ENCODE results near the gene SPAG17. TPM values are rescaled to one million over a fixed set of nuclear protein-coding genes. Genes with fewer than 3 reads are reported as not detected.

SPAG17 gene
- polyA plus RNA-seq, 1 of the 3 experiments (the other 2 are of a cell fraction) = not detected

- H3K9me3 ChIP-seq = no peaks in the 10 kb centered on the region
- H3K36me3 ChIP-seq (replicated peaks in 1 of 2; ENCODE audit: control insufficient read depth in 1 of 2, insufficient read depth in 2 of 2, low read length in 1 of 2) = no peaks in the 10 kb centered on the region
- no peak overlapping the region for H2AFZ ChIP-seq (ENCODE audit: low read depth)
- H4K20me1 ChIP-seq (ENCODE audit: insufficient read depth) = no peaks in the 10 kb centered on the region
- ChIA-PET CTCF (no interaction called here), POLR2A (no interaction called here)
- H3K79me2 ChIP-seq (ENCODE audit: insufficient read depth) = no peaks in the 10 kb centered on the region
- DNase-seq = no peak
- no peak overlapping the region for H3K4me2 ChIP-seq
- no peak overlapping the region for H3K4me3 ChIP-seq (ENCODE audit: low read depth in 2 of 2, low read length in 1 of 2)
- H3F3A ChIP-seq (replicated peaks; ENCODE audit: insufficient read depth) = no peaks in the 10 kb centered on the region
- peak overlapping the region in 1 of 2 experiments; percentile 77; a peak in 1 of 4 replicates for H3K27ac ChIP-seq (ENCODE audit: low read depth in 2 of 2, low read length in 1 of 2)
- H3K9me2 ChIP-seq = no peaks in the 10 kb centered on the region
- WGBS (ENCODE audit: low lambda C conversion rate) = 60% methylated on average over 6 of the region's 6 CpGs
- no peak for TF ChIP-seq TEAD4 (IDR thresholded peaks at IDR 0.05; ENCODE audit: borderline replicate concordance, insufficient read depth)
- TF ChIP-seq GABPA (IDR thresholded peaks at IDR 0.05; ENCODE audit: low read depth) = no peak
- no peak for TF ChIP-seq RAD21 (IDR thresholded peaks at IDR 0.05; ENCODE audit: low read length)
- no peak for TF ChIP-seq RCOR1 (IDR thresholded peaks at IDR 0.05; ENCODE audit: low read length)
- TF ChIP-seq GATA2 (CRISPR knock-in tag; IDR thresholded peaks at IDR 0.05) = no peak
- no peak for TF ChIP-seq RXRA (IDR thresholded peaks at IDR 0.05; ENCODE audit: borderline replicate concordance, low read depth)
- TF ChIP-seq NFIC (IDR thresholded peaks at IDR 0.05; ENCODE audit: borderline replicate concordance) = no peak
- peaks cover 0 to 8% of the 10 kb centered on the region in 2 experiments; a peak in 2 of 4 replicates for H3K4me1 ChIP-seq (ENCODE audit: control insufficient read depth in 1 of 2, insufficient read depth in 2 of 2, low read depth in 1 of 2, low read length in 1 of 2)
- H3K27me3 ChIP-seq (ENCODE audit: insufficient read depth) = no peaks in the 10 kb centered on the region
- no peak overlapping the region for H3K9ac ChIP-seq
Observed at GRCh38 chr1:118013336-118013735, 171.7 kb downstream of the SPAG17 start.

- Histone ChIP-seq H2AFZ (ENCODE audit: low read depth) (no peak overlapping the region), H3K27ac (ENCODE audit: low read depth in 2 of 2, low read length in 1 of 2) (peak overlapping the region in 1 of 2 experiments; percentile 77; a peak in 2 of 4 replicates), H3K27me3 (ENCODE audit: insufficient read depth) (no peaks in the 10 kb centered on the region; the same call in 1 of the 2 replicates), H3K4me2 (no peak overlapping the region), H3F3A (replicated peaks; ENCODE audit: insufficient read depth) (no peaks in the 10 kb centered on the region), H3K79me2 (ENCODE audit: insufficient read depth) (no peaks in the 10 kb centered on the region), H3K9ac (no peak overlapping the region), H3K9me3 (no peaks in the 10 kb centered on the region), H3K4me1 (ENCODE audit: control insufficient read depth in 1 of 2, insufficient read depth in 2 of 2, low read depth in 1 of 2, low read length in 1 of 2) (peaks cover 0 to 8% of the 10 kb centered on the region in 2 experiments; a peak in 2 of 4 replicates), H4K20me1 (ENCODE audit: insufficient read depth) (no peaks in the 10 kb centered on the region), H3K9me2 (no peaks in the 10 kb centered on the region), H3K4me3 (ENCODE audit: low read depth in 2 of 2, low read length in 1 of 2) (no peak overlapping the region), H3K36me3 (replicated peaks in 1 of 2; ENCODE audit: control insufficient read depth in 1 of 2, insufficient read depth in 2 of 2, low read length in 1 of 2) (no peaks in the 10 kb centered on the region)
- ChIA-PET CTCF (no interaction called here), POLR2A (no interaction called here)
- 60% methylated on average over 4 of the region's 6 CpGs for WGBS (ENCODE audit: low lambda C conversion rate)
- peak in 1 of 2 experiments; percentile 48; a peak in 1 of 4 replicates for TF ChIP-seq EP300 (IDR thresholded peaks at IDR 0.05; ENCODE audit: borderline replicate concordance in 1 of 2, low read depth in 1 of 2, low read length in 1 of 2)
- TF ChIP-seq JUND (IDR thresholded peaks at IDR 0.05) = no peak
- DNase-seq = peak; percentile 40
Observed at GRCh38 chr1:118012515-118013124, 172.4 kb downstream of the SPAG17 start.

GRCh38 chr1:118008011-118008410 is 177.0 kb downstream of the SPAG17 start:
- TF ChIP-seq YY1 (IDR thresholded peaks at IDR 0.05; ENCODE audit: low read depth) (no peak), MEF2A (IDR thresholded peaks at IDR 0.05; ENCODE audit: borderline replicate concordance, low read depth) (no peak), RFX5 (IDR thresholded peaks at IDR 0.05; ENCODE audit: low read length) (no peak), ELF1 (IDR thresholded peaks at IDR 0.05) (no peak), USF1 (IDR thresholded peaks at IDR 0.05; ENCODE audit: borderline replicate concordance, low read depth) (no peak), NRF1 (IDR thresholded peaks at IDR 0.05; ENCODE audit: low read depth, low read length) (no peak), MXI1 (IDR thresholded peaks at IDR 0.05; ENCODE audit: low read depth, low read length) (no peak), FOSL2 (IDR thresholded peaks at IDR 0.05; ENCODE audit: borderline replicate concordance, low read depth) (no peak)
- Histone ChIP-seq H3K27ac (ENCODE audit: low read depth in 2 of 2, low read length in 1 of 2) (no peak overlapping the region), H2AFZ (ENCODE audit: low read depth) (no peak overlapping the region), H3K4me3 (ENCODE audit: low read depth in 2 of 2, low read length in 1 of 2) (no peak overlapping the region), H3K9ac (no peak overlapping the region), H3K36me3 (replicated peaks in 1 of 2; ENCODE audit: control insufficient read depth in 1 of 2, insufficient read depth in 2 of 2, low read length in 1 of 2) (no peaks in the 10 kb centered on the region), H3K9me3 (no peaks in the 10 kb centered on the region), H4K20me1 (ENCODE audit: insufficient read depth) (no peaks in the 10 kb centered on the region), H3K4me1 (ENCODE audit: control insufficient read depth in 1 of 2, insufficient read depth in 2 of 2, low read depth in 1 of 2, low read length in 1 of 2) (peaks cover 0 to 6% of the 10 kb centered on the region in 2 experiments; a peak in 2 of 4 replicates), H3K79me2 (ENCODE audit: insufficient read depth) (no peaks in the 10 kb centered on the region), H3K27me3 (ENCODE audit: insufficient read depth) (no peaks in the 10 kb centered on the region; the same call in 1 of the 2 replicates), H3F3A (replicated peaks; ENCODE audit: insufficient read depth) (no peaks in the 10 kb centered on the region), H3K9me2 (no peaks in the 10 kb centered on the region), H3K4me2 (no peak overlapping the region)
- 65% methylated on average over 7 of the region's 7 CpGs for WGBS (ENCODE audit: low lambda C conversion rate)
- POLR2A ChIA-PET = no interaction called here
- CTCF ChIA-PET = interaction anchor here (1.0 kb wide), 1 partner anchor 37 kb away, joined by 3 read pairs; no protein-coding TSS in a partner anchor
- DNase-seq = no peak
